ENCODE data around the gene DCUN1D2.

- TF ChIP-seq, protein P1, sequence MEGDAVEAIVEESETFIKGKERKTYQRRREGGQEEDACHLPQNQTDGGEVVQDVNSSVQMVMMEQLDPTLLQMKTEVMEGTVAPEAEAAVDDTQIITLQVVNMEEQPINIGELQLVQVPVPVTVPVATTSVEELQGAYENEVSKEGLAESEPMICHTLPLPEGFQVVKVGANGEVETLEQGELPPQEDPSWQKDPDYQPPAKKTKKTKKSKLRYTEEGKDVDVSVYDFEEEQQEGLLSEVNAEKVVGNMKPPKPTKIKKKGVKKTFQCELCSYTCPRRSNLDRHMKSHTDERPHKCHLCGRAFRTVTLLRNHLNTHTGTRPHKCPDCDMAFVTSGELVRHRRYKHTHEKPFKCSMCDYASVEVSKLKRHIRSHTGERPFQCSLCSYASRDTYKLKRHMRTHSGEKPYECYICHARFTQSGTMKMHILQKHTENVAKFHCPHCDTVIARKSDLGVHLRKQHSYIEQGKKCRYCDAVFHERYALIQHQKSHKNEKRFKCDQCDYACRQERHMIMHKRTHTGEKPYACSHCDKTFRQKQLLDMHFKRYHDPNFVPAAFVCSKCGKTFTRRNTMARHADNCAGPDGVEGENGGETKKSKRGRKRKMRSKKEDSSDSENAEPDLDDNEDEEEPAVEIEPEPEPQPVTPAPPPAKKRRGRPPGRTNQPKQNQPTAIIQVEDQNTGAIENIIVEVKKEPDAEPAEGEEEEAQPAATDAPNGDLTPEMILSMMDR (IDR thresholded peaks at IDR 0.05) = no peak
- TF ChIP-seq POLR2AphosphoS5 (IDR thresholded peaks at IDR 0.05) (no peak), POLR2A (IDR thresholded peaks at IDR 0.05; ENCODE audit: low read depth) (no peak), EP300 (IDR thresholded peaks at IDR 0.05) (no peak)
Measured at GRCh38 chr13:113417008-113417751, 73.3 kb downstream of the DCUN1D2 start.

Data from esophagus muscularis mucosa (tissue), 4 donors.